IPS-11a (cell line): Measurements from ENCODE around the gene NGEF.

Experiments
- H3K4me3 ChIP-seq: one replicate; pipeline ENCODE4 v1.5.1; 2013; ENCODE audit warnings: low read depth, low read length, control low read depth

NGEF gene

DNA sequence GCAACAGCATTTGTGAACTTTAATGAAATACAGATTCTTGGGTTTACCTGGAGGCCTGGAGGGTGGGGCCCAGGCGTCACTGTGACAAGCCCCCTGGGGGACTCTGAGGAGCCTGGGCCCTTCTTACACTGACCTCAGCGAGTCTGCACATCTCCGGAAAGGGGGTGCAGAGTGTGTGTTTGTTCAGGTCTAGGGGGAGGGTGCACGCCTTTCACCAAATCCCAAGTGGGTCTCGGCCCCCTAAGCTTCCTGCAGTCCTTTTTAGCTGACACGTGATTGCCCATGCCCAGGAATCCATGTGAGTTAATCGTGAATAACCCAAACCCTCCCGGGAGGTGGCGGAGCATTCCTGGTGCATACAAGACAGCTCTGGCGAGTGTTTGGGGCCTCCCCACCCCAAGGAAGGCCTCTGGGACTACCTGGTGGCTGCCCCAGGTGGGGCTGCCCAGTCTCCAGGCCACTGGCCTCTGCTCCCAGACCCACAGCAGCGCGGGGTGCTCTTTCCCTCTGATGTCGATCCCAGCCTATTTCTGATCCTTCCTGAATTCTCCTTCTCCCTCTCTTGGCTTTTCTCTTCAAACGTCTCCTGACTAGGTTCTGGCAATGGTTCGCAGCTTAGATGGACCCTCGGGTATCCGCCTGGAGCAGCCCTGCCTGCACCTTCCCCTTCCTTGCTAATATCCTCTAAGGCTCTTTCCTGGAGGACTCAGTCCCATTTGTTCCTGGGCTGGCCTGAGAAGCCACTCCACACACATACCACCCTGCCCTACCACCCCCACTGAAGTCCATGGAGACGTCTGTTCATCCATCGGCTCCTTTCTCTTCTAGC, 10.0 kb downstream of the NGEF start:
- no peak overlapping the region for H3K4me3 ChIP-seq

DNA sequence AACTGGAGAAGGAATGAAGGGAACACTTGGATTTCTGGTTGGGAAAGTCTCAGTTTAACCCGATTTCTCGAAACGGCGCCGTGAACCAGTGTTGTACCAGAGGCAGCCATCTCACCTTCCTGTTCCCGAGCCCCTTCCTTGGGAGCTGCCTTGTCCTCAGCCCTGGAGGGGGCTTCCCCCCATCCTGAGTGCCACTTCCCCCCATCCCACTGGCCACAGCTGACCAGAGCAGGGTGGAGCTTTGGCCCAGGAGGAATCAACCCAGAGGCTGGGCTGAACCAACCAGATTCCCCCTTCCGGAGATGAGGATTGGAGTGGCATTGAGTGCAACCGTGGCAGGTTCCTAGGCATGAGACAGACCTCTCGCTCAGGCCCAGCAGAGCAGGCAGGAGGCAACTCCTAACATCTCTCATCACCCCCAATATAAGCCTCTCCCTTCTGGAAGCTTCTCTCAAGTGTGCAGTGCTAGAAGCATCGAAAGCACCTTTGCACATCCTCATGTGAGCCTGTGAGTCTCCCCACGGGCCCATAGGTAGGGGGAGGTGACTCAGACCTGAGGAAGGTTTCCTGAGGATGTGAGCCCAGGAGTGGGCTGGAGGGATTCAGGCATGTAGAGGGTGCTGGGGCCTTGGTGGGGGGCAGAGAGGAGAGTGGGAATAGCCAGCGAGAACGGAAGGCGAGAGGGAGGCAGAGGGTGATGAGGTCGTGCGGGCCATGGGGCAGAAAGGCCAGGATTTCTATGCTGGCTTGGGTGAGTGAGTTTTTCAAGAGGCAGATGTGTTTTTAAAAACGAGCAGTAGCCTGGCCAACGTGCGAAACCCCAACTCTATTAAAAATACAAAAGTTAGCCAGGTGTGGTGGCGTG, 11.9 kb downstream of the NGEF start:
- H3K4me3 ChIP-seq, result no peak overlapping the region

GRCh38 chr2:232999354-232999753, 13.7 kb downstream of the NGEF start:
- H3K4me3 ChIP-seq, result no peak overlapping the region

GRCh38 chr2:232998666-232998985, 14.4 kb downstream of the NGEF start:
- no peak overlapping the region for H3K4me3 ChIP-seq

DNA sequence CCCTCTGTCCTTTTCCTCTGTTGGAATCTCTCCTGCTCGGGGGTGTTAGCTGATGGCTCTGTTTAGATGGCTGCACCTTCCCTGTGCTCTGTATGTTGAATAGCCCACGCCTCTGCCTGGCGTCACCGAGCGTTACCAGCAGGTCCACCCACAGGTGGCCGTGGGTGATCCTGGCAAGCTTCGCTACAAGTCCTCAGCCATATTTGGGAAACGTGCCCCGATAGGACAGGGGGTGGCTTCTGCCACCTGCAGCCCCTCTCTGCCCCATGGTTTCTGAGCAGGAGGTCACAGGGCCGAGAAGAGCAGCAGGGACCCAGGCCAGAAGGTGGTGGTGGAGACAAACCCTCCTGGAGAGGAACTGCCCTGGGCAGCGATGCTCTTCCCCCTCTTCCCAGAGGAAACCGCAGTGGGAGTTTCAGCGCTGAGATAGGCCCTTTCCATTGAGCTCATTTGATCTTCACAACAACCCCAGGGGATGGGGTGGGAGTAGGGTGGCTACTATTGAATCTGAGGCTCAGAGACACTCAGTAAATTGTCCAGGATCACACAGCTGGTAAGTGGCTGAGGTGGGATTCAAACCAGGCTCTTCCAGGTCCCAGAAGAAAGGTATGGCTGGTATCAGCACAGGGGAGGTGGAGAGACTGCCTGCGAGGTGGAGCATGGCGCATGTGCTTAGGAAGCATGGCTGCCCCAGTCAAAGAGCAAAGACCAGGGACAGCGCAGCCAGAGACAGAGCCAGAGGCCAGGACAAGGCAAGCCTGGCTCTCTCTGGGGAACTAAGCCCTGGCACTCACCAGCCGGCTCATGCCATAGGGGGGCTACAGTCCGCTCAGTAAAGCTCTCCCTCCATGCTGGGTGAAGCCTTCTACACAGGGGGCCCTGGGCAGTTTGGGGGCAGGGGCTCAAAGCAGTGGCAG, 15.0 kb downstream of the NGEF start:
- no peak overlapping the region for H3K4me3 ChIP-seq

- H3K4me3 ChIP-seq, result no peak overlapping the region
Measured at GRCh38 chr2:232994446-232994845, 18.6 kb downstream of the NGEF start.

DNA sequence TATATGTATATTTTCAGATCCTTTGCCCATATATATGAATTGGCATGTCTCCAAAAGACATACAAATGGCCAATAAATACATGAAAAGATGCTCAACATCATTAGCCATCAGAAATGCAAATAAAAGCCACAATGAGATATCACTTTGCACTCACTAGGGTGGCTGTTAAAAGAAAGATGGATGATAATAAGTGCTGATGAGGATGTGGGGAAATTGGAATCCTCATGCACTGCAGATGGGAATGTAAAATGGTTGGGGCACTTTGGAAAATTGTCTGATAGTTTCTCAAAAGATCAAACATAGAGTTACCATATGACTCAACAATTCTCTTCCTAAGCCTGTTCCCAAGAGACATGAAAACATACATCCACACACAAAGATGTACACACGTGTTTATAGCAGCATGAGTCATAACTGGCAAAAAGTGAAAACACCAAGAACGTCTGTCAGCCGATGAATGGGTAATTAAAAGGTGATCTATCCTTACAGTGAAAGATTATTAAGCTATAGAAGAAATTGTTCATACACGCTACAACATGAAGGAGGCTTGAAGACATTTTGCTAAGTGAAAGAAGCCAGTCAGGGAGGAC, 19.7 kb downstream of the NGEF start:
- H3K4me3 ChIP-seq, result no peak overlapping the region

GRCh38 chr2:232986155-232986554, 26.9 kb downstream of the NGEF start:
- H3K4me3 ChIP-seq, result no peak overlapping the region

DNA sequence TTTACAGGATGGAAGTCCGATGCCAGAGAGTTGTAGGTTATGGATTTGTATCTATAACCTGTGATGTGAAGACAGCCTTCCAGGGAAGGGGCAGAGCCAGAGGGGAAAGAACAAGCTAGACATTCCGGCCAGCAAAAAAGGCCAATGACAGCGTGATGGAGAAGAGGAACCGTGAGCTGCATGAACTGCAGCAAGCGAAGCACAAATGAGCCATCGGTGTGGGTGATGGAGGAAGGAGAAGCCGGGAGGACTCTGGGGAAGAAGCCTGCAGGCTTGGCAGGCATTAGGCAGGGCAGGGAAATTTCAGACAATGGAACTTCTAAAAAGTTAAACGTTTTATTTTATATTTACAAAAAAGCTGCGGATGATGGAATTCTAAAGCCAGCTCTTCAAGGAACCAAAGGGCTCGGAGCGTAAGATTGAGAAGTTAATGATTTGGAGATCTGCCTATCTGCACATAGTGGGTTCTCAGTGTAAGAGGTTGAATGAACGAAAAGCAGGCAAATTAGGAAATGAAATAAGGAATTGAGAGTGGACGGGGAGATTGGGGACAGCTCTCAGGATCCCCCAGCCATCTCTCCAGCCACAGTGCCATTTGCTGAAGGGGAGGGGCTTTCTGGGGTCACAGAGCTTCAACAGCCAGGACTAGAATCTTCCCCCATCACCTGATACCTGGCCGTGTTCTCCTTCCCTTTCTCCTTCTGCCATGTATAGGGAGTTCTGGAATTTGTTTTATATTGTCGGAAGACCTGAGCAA, 28.4 kb downstream of the NGEF start:
- H3K4me3 ChIP-seq, result no peak overlapping the region

DNA sequence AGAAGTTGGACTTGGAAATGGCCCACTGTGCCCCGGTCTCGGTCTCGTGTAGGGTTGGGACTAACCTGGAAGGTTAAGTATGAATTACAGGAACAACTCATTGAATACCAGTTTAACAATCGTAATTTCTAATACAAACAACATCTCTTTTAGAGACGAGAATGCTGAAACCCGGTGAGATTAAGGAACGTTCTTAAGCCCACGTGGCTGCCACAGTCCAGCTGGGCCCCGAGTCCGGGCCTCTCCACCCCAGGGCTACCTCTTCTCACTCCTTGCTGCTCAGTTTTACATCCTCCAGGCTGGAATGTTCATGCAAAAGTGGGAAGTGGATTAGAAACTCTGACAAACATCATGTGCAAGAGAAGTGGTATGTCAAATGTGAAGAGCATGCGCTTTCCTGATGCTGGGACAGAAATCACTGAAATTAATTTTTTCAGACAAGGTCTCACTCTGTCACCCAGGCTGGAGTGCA, 29.4 kb downstream of the NGEF start:
- H3K4me3 ChIP-seq, result no peak overlapping the region

- no peak overlapping the region for H3K4me3 ChIP-seq
Measured at GRCh38 chr2:232982926-232983668, 30.0 kb downstream of the NGEF start.

- H3K4me3 ChIP-seq, result no peak overlapping the region
Measured at GRCh38 chr2:232981767-232982360, 31.2 kb downstream of the NGEF start.

DNA sequence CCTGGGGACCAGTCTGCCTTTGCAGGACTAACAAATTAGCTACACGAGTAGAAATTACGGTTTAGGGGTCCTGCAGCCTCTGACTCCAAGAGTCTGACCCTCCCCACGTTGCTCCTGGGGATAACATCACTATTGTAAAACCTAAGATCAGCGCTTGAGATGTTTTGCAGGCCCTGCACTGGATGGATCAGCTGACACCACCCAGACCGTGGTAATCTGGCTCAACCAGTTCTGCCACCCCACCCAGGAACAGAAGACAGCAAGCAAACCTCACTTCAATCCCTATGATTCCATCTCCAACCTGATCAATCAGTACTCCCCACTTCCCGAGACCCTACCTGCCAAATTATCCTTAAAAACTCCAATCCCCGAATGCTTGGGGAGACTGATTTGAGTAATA, 31.7 kb downstream of the NGEF start:
- H3K4me3 ChIP-seq, result no peak overlapping the region

DNA sequence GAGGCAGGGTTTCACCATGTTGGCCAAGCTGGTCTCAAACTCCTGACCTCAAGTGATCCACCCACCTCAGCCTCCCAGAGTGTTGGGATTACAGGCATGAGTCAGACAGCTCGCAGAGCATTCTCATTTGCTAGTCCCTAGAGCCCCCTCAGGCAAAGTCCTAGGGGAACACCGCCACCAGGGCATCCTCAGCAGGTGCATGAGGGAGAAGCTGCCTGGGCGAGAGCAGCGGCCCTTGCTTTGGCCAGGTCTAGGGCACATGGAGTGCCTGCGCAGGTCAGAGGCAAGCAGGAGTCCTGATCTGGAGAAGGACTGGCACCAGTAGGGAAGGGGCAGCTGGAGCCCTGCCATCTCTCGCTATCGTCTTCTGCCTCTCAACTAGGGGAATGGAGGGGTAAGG, 32.4 kb downstream of the NGEF start:
- no peak overlapping the region for H3K4me3 ChIP-seq

DNA sequence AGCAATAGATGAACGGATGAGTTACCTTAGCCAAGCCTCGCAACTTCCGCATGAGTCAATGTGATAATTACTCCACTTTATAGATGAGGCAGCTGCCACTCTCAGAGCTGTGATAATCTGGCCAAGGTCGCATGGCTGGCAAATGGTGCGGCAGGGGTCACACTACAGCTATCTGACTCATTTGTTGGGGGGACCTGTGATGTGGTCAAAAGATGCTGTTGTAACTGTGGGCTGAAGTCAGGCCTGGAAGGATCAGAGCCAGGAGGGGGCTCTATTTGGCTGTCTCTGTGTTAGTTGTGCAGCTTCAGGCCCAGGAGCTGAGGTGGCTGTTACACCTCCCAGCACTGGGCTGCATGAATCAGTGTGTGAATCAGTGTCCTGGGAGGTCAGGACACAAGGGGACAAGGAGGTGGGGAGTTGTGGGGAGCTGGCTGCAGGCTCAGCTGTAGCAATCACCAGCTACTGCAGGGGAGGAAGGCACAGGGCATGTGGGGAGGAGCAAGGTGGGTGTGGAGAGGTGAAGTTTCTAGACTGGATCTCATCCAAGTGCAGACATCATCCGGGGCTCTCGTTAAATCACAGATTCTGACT, 33.1 kb downstream of the NGEF start:
- H3K4me3 ChIP-seq, result no peak overlapping the region

GRCh38 chr2:232977438-232977971, 35.6 kb downstream of the NGEF start:
- H3K4me3 ChIP-seq, result no peak overlapping the region

DNA sequence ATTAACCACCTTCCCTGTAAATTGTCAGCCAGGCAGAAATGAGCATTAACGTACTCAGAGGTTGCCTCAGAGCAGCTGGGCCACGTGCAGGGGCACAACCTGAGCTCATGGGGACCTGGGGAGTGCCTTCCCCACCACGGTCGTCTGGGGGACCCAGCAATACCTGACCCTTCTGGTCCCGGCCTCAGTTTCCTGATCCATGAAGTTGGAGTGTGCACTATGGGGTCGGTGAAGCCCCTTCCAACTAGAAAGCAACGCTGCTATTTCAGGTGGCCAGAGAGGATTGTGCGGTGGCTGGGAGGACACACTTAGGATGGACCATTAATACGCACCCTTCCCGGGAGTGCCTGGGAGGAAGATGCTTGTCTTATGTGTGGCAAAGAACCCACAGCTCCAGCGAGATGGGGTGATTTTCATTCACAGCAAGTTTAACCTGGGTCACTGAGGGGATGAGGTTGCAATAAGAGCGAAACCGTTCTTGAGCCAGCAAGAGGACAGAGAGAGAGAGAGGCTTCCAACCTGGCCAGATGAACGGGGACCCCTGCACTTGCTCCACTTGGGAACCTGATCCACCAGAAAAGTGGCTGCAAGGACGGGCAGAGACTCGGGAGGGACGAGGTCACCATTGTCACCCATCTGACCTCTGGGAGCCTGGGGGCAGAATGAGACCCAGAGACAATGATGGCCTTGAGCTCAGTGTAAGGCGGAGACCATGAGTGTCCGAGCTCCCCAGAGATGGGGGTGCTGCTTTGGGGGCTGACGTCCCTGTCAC, 36.2 kb downstream of the NGEF start:
- H3K4me3 ChIP-seq, result no peak overlapping the region

GRCh38 chr2:232976176-232976575, 36.9 kb downstream of the NGEF start:
- H3K4me3 ChIP-seq, result no peak overlapping the region
